Neural cell (in vitro differentiated cells): ENCODE results near the gene POLR1B. TPM values are rescaled to one million over a fixed set of nuclear protein-coding genes. Genes with fewer than 3 reads are reported as not detected.

Experiments
- H2AFZ ChIP-seq: fragments of 200-600, 300-800 bp; sonication (generic), shearing (Covaris generic); 2 replicates; pipeline ENCODE4 v1.6.0; 2014; ENCODE audit warnings: low read depth, mild to moderate bottlenecking, antibody characterized with exemption, low read length, moderate library complexity
- H3F3A ChIP-seq: fragments of 200-600 bp; shearing (Covaris generic); 2 replicates; pipeline ENCODE4 v1.6.1; 2016; ENCODE audit warnings: mild to moderate bottlenecking, moderate library complexity, mixed read lengths, antibody characterized with exemption, low read length; ENCODE audit not compliant: insufficient read depth, poor library complexity, severe bottlenecking
- H3K27ac ChIP-seq: fragments of 200-600, 300-800 bp; sonication (generic), shearing (Covaris generic); 2 replicates; pipeline ENCODE4 v1.5.1; 2014; ENCODE audit warnings: mild to moderate bottlenecking, low read length, moderate library complexity
- H3K27me3 ChIP-seq: fragments of 300-800, 200-600 bp; sonication (generic), shearing (Covaris generic); 2 replicates; pipeline ENCODE4 v1.6.0; 2014; ENCODE audit warnings: mild to moderate bottlenecking, low read depth, low read length, moderate library complexity; ENCODE audit not compliant: insufficient read depth
- H3K36me3 ChIP-seq: fragments of 300-800, 200-600 bp; sonication (generic), shearing (Covaris generic); 2 replicates; pipeline ENCODE4 v1.5.1; 2014; ENCODE audit warnings: mild to moderate bottlenecking, antibody characterized with exemption, low read length, moderate library complexity; ENCODE audit not compliant: insufficient read depth
- H3K4me2 ChIP-seq: fragments of 300-800, 200-600 bp; sonication (generic), shearing (Covaris generic); 2 replicates; pipeline ENCODE4 v1.6.0; 2014; ENCODE audit warnings: mild to moderate bottlenecking, low read length
- H3K4me3 ChIP-seq: fragments of 300-800, 200-600 bp; sonication (generic), shearing (Covaris generic); 2 replicates; pipeline ENCODE4 v1.5.1; 2014; ENCODE audit warnings: mild to moderate bottlenecking, low read length, moderate library complexity
- H3K79me2 ChIP-seq: fragments of 200-600 bp; shearing (Covaris generic); replicated peaks from 2 replicates; pipeline ENCODE4 v1.6.0; 2014; ENCODE audit warnings: mild to moderate bottlenecking, low read length, moderate library complexity; ENCODE audit not compliant: insufficient read depth
- H3K9ac ChIP-seq: fragments of 300-800, 200-600 bp; sonication (generic), shearing (Covaris generic); 2 replicates; pipeline ENCODE4 v1.6.1; 2016; ENCODE audit warnings: mild to moderate bottlenecking, low read length, mixed read lengths
- H3K9me2 ChIP-seq: fragments of 200-600 bp; shearing (Covaris generic); 2 replicates; pipeline ENCODE4 v1.6.1; 2016; ENCODE audit warnings: mild to moderate bottlenecking, low read length, mixed read lengths; ENCODE audit not compliant: insufficient read depth
- H3K9me3 ChIP-seq: fragments of 200-600, 300-800 bp; sonication (generic), shearing (Covaris generic); 2 replicates; pipeline ENCODE4 v1.6.1; 2016; ENCODE audit warnings: mild to moderate bottlenecking, mixed run types, low read length, moderate library complexity, mixed read lengths
- H4K20me1 ChIP-seq: fragments of 200-600 bp; shearing (Covaris generic); 2 replicates; pipeline ENCODE4 v1.6.1; 2016; ENCODE audit warnings: mild to moderate bottlenecking, mixed run types; ENCODE audit not compliant: insufficient read depth
- CTCF ChIP-seq: fragments of 450-650 bp; IDR thresholded peaks from 2 replicates; pipeline ENCODE4 v1.5.1; 2014; ENCODE audit warnings: antibody characterized with exemption, mild to moderate bottlenecking, moderate library complexity; ENCODE audit not compliant: poor library complexity, severe bottlenecking
- EP300 ChIP-seq: fragments of 450-650 bp; conservative IDR thresholded peaks from 2 replicates; pipeline ENCODE4 v1.6.1; 2014; ENCODE audit warnings: antibody characterized with exemption, mild to moderate bottlenecking, moderate library complexity; ENCODE audit not compliant: poor library complexity, severe bottlenecking
- EZH2 ChIP-seq: fragments of 200-600, 300-800 bp; shearing (Covaris generic), sonication (generic); IDR thresholded peaks from 2 replicates; pipeline ENCODE4 v1.6.1; 2014; ENCODE audit warnings: antibody characterized with exemption, low read length, borderline replicate concordance, mild to moderate bottlenecking; ENCODE audit not compliant: insufficient read depth, poor library complexity, severe bottlenecking
- MXI1 ChIP-seq: fragments of 450-650 bp; conservative IDR thresholded peaks from 2 replicates; pipeline ENCODE4 v1.6.1; 2014; ENCODE audit warnings: antibody characterized with exemption, mild to moderate bottlenecking; ENCODE audit not compliant: poor library complexity, severe bottlenecking
- POLR2AphosphoS5 ChIP-seq: IDR thresholded peaks from 2 replicates; pipeline ENCODE4 v1.6.1; 2012
- RAD21 ChIP-seq: fragments of 450-650 bp; conservative IDR thresholded peaks from 2 replicates; pipeline ENCODE4 v1.6.1; 2014; ENCODE audit warnings: antibody characterized with exemption, mild to moderate bottlenecking, moderate library complexity
- REST ChIP-seq: IDR thresholded peaks from 2 replicates; pipeline ENCODE4 v1.6.1; 2012; ENCODE audit warnings: borderline replicate concordance
- SMC3 ChIP-seq: fragments of 450-650 bp; conservative IDR thresholded peaks from 2 replicates; pipeline ENCODE4 v1.6.1; 2014; ENCODE audit warnings: antibody characterized with exemption, mild to moderate bottlenecking, moderate library complexity; ENCODE audit not compliant: poor library complexity
- TAF1 ChIP-seq: IDR thresholded peaks from 2 replicates; pipeline ENCODE4 v1.6.1; 2012; ENCODE audit warnings: low read depth
- polyA plus RNA-seq: library from polyadenylated mRNA; depleted of rRNA; stranded (reverse); fragments of >200 nt; gene quantifications from 2 replicates; pipeline ENCODE4 v1.2.3, GENCODE V29; 2014

POLR1B gene
- polyA plus RNA-seq, 1 donor from 2014 or later: 9.8 TPM

GRCh38 chr2:112597537-112598322, 55.5 kb downstream of the POLR1B start:
- no peaks in the 10 kb centered on the region for H3K79me2 ChIP-seq
- no peaks in the 10 kb centered on the region for H3F3A ChIP-seq
- no peak overlapping the region for H3K27ac ChIP-seq
- no peaks in the 10 kb centered on the region for H3K27me3 ChIP-seq
- H3K4me3 ChIP-seq: no peak overlapping the region
- TF ChIP-seq CTCF (no peak), EP300 (no peak), REST (no peak), EZH2 (no peak), POLR2AphosphoS5 (no peak), TAF1 (no peak), SMC3 (no peak), MXI1 (no peak), RAD21 (no peak)
- no peaks in the 10 kb centered on the region for H3K36me3 ChIP-seq
- no peak overlapping the region for H3K4me2 ChIP-seq
- H3K9ac ChIP-seq: no peak overlapping the region
- H3K9me3 ChIP-seq: no peaks in the 10 kb centered on the region
- no peak overlapping the region for H2AFZ ChIP-seq
- H3K9me2 ChIP-seq: no peaks in the 10 kb centered on the region
- H4K20me1 ChIP-seq: no peaks in the 10 kb centered on the region

- Histone ChIP-seq H3K9me2 (no peaks in the 10 kb centered on the region), H4K20me1 (no peaks in the 10 kb centered on the region), H3K27me3 (no peaks in the 10 kb centered on the region), H3K9ac (no peak overlapping the region), H3K79me2 (no peaks in the 10 kb centered on the region), H3F3A (no peaks in the 10 kb centered on the region), H3K36me3 (no peaks in the 10 kb centered on the region), H2AFZ (no peak overlapping the region), H3K27ac (no peak overlapping the region), H3K9me3 (no peaks in the 10 kb centered on the region), H3K4me2 (no peak overlapping the region), H3K4me3 (no peak overlapping the region)
- no peak for TF ChIP-seq MXI1
- TF ChIP-seq EP300: no peak
- no peak for TF ChIP-seq POLR2AphosphoS5
- no peak for TF ChIP-seq REST
- TF ChIP-seq CTCF: no peak
- TF ChIP-seq EZH2: no peak
- TF ChIP-seq RAD21: no peak
- TF ChIP-seq SMC3: no peak
- no peak for TF ChIP-seq TAF1
Measured at GRCh38 chr2:112600634-112601033, 58.4 kb downstream of the POLR1B start.
